Fibroblast of mammary gland (primary cell): Measurements from ENCODE around the gene ANO2.

Source experiments
- DNase-seq: peaks from one replicate; pipeline ENCODE4 v3.0.0-alpha.2; 2010; ENCODE audit warnings: low read depth
- H3K4me3 ChIP-seq: 2 replicates; pipeline ENCODE4 v1.5.1; 2011; ENCODE audit warnings: low read depth, mild to moderate bottlenecking, low read length, moderate library complexity; ENCODE audit not compliant: control insufficient read depth
- TF ChIP-seq, protein P1 (sequence below): conservative IDR thresholded peaks from 2 replicates; pipeline ENCODE4 v1.5.1; 2011; ENCODE audit warnings: low read depth, low read length, inconsistent platforms; ENCODE audit not compliant: control insufficient read depth, insufficient read depth

Gene ANO2

GRCh38 chr12:5616854-5617253 lies 328.2 kb downstream of the ANO2 start:
- no peak overlapping the region for H3K4me3 ChIP-seq
- no peak for DNase-seq
- TF ChIP-seq, protein P1, sequence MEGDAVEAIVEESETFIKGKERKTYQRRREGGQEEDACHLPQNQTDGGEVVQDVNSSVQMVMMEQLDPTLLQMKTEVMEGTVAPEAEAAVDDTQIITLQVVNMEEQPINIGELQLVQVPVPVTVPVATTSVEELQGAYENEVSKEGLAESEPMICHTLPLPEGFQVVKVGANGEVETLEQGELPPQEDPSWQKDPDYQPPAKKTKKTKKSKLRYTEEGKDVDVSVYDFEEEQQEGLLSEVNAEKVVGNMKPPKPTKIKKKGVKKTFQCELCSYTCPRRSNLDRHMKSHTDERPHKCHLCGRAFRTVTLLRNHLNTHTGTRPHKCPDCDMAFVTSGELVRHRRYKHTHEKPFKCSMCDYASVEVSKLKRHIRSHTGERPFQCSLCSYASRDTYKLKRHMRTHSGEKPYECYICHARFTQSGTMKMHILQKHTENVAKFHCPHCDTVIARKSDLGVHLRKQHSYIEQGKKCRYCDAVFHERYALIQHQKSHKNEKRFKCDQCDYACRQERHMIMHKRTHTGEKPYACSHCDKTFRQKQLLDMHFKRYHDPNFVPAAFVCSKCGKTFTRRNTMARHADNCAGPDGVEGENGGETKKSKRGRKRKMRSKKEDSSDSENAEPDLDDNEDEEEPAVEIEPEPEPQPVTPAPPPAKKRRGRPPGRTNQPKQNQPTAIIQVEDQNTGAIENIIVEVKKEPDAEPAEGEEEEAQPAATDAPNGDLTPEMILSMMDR: no peak

DNA sequence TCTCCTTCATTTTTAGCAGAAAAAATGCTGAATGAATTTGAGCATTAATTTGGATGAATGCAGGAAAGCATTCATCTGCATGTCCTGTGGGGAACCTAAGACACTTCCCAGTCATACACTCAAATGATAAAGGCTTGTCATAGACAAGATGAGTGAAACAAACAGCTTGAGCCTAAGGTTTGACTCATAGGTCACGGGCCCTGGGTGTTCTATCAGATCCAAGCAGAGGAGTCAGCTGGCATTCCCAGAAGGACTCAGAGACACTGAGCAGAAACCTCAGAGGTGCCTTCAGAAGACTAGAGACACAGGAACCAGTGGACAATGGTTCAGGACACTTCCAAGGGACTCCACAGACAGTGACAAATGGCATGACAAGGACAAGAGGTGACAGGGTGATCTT lies 329.3 kb downstream of the ANO2 start:
- no peak overlapping the region for H3K4me3 ChIP-seq
- TF ChIP-seq, protein P1: no peak
- no peak for DNase-seq

GRCh38 chr12:5614256-5614655 lies 330.8 kb downstream of the ANO2 start:
- no peak for DNase-seq

GRCh38 chr12:5612556-5613410 lies 332.3 kb downstream of the ANO2 start:
- TF ChIP-seq, protein P1: no peak
- DNase-seq: no peak
- no peak overlapping the region for H3K4me3 ChIP-seq

More at GRCh38 chr12:5614256-5614655, 330.8 kb downstream of the ANO2 start:
- TF ChIP-seq, protein P1: no peak
- H3K4me3 ChIP-seq: no peak overlapping the region

DNA sequence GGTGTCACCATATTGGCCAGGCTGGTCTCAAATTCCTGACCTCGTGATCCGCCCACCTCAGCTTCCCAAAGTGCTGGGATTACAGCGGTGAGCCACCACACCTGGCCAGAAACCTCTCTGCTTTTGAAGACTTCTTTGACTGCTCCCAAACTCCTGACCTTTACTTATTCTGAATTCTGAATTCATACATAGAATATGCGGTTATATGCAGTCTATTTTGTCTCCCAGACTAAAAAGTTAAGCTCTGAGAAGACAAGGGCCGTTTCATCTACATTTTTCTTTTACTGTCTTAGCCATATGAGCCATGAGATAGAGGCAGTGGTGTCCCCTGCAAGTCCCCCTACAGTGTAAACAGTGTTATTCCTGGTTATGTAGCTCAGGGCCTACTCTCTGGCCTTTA lies 333.9 kb downstream of the ANO2 start:
- TF ChIP-seq, protein P1: no peak
- H3K4me3 ChIP-seq: no peak overlapping the region
- DNase-seq: no peak

- TF ChIP-seq, protein P1: no peak
- H3K4me3 ChIP-seq: no peak overlapping the region
- DNase-seq: no peak
Observed at GRCh38 chr12:5599378-5599777, 345.7 kb downstream of the ANO2 start.

DNA sequence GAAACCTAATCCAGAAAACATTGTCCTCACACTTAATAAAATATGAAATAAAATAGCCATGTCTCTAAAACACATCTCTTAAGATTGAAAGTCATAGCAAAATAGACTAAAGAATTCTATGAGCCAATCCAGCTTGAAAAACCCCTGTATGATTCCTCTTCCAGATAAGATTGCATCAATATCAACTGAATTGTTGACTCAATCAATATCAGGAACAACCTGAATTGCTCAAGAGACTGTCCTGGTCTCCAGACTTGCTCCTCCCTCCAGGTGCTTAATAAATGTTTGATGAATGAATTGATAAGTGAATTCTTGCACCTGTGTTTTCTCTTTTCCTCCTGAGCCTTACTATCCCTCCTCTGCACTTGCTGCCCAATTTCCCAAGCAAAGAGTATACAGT lies 351.1 kb downstream of the ANO2 start:
- DNase-seq: no peak
- TF ChIP-seq, protein P1: no peak
- H3K4me3 ChIP-seq: no peak overlapping the region
